Gastroesophageal sphincter (tissue), 4 donors: ENCODE results near the gene VPS29. TPM values are rescaled to one million over a fixed set of nuclear protein-coding genes. Genes with fewer than 3 reads are reported as not detected.

ENCODE experiments used
- ATAC-seq: fragments of 150-250 bp; one replicate; pipeline ENCODE4 v1.9.1; 2016; ENCODE audit warnings: mild to moderate bottlenecking, moderate library complexity
- H3K27ac ChIP-seq, 4 donors: fragments of 200-600 bp; sonication (generic) in 3 of 4; 1 replicate in 3 of 4; 2 replicates in 1 of 4; pipeline ENCODE4 v1.5.1; 2016 to 2019
- H3K27me3 ChIP-seq: fragments of 200-600 bp; sonication (generic); one replicate; pipeline ENCODE4 v1.5.1; 2019
- H3K36me3 ChIP-seq, 2 donors: fragments of 200-600 bp; sonication (generic); one replicate each; pipeline ENCODE4 v1.5.1; 2019; ENCODE audit warnings: control low read depth in 1 of 2
- H3K4me1 ChIP-seq, 3 donors: fragments of 200-600 bp; sonication (generic); 1 replicate in 2 of 3; 2 replicates in 1 of 3; pipeline ENCODE4 v1.5.1; 2016 to 2019; ENCODE audit warnings: control low read depth in 2 of 3
- H3K4me3 ChIP-seq, 2 donors: fragments of 200-600 bp; sonication (generic); one replicate each; pipeline ENCODE4 v1.5.1; 2019; ENCODE audit warnings: mild to moderate bottlenecking in 1 of 2, moderate library complexity in 1 of 2
- H3K9me3 ChIP-seq, 3 donors: fragments of 200-600 bp; sonication (generic); one replicate each; pipeline ENCODE4 v1.5.1; 2017 to 2019; ENCODE audit warnings: control low read depth in 2 of 3
- CTCF ChIP-seq, 4 experiments: fragments of 200-600 bp in 2 of 4; fragments of 450-650 bp in 2 of 4; sonication (generic) in 1 of 4; IDR thresholded peaks; one replicate each; pipeline ENCODE4 v1.5.1; 2017 to 2019; ENCODE audit warnings: antibody characterized with exemption in 4 of 4, mild to moderate bottlenecking in 2 of 4, moderate library complexity in 2 of 4
- EP300 ChIP-seq: sonication (generic); formaldehyde crosslinking; IDR thresholded peaks from one replicate; pipeline ENCODE4 v1.6.1; 2017; ENCODE audit warnings: antibody characterized with exemption, mild to moderate bottlenecking
- POLR2A ChIP-seq, 2 donors: fragments of 450-650 bp; IDR thresholded peaks; one replicate each; pipeline ENCODE4 v1.6.1; 2017; ENCODE audit warnings: antibody characterized with exemption in 2 of 2, mild to moderate bottlenecking in 2 of 2, moderate library complexity in 1 of 2
- POLR2AphosphoS5 ChIP-seq: sonication (generic); formaldehyde crosslinking; IDR thresholded peaks from one replicate; pipeline ENCODE4 v1.6.1; 2017; ENCODE audit warnings: antibody characterized with exemption
- WGBS, 2 donors: methylation state at CpG; one replicate each; pipeline ENCODE4 v1.1.5; 2018; ENCODE audit warnings: low coverage in 1 of 2; 5-methylcytosine and 5-hydroxymethylcytosine counted together
- total RNA-seq, 4 donors: library from RNA; depleted of rRNA; stranded (reverse); fragments of >200 nt; gene quantifications; one replicate each; pipeline ENCODE4 v1.1.0, GENCODE V29; 2016

Gene VPS29
- total RNA-seq, 4 donors from 2014 or later, result 101 to 184 (median 159) TPM

- H3K27me3 ChIP-seq, result no peaks in the 10 kb centered on the region
- TF ChIP-seq EP300 (no peak), POLR2A (IDR thresholded peaks at IDR 0.05) (no peak), CTCF (IDR thresholded peaks at IDR 0.05) (no peak), POLR2AphosphoS5 (no peak)
These were observed 38.1 kb upstream of the VPS29 start for GRCh38 chr12:110540048-110540447.

GRCh38 chr12:110538869-110539622 lies 37.1 kb upstream of the VPS29 start:
- no peak for ATAC-seq
- Histone ChIP-seq H3K27me3 (no peaks in the 10 kb centered on the region), H3K4me1 (peaks cover 14 to 99% (median 20%) of the 10 kb centered on the region in 3 donors), H3K36me3 (peaks cover 0 to 39% of the 10 kb centered on the region in 2 donors), H3K27ac (peak overlapping the region; percentile 51 to 90 (median 84)), H3K4me3 (no peak overlapping the region), H3K9me3 (no peaks in the 10 kb centered on the region)
- no peak for TF ChIP-seq POLR2A (IDR thresholded peaks at IDR 0.05)
- no peak for TF ChIP-seq POLR2AphosphoS5
- TF ChIP-seq EP300, result no peak
- TF ChIP-seq CTCF (IDR thresholded peaks at IDR 0.05), result no peak
- 92 to 94% methylated on average over 2 to 3 of the region's 5 CpGs for WGBS, 2 donors

More at GRCh38 chr12:110540048-110540447, 38.1 kb upstream of the VPS29 start:
- no peak overlapping the region for H3K4me3 ChIP-seq
- no peaks in the 10 kb centered on the region for H3K9me3 ChIP-seq
- no peak for ATAC-seq
- 53 to 72% methylated on average over 4 to 7 of the region's 8 CpGs for WGBS, 2 donors
- peaks cover 0 to 43% of the 10 kb centered on the region in 2 donors for H3K36me3 ChIP-seq
- peak overlapping the region; percentile 43 to 90 (median 77) for H3K27ac ChIP-seq
- peaks cover 17 to 99% (median 27%) of the 10 kb centered on the region in 3 donors for H3K4me1 ChIP-seq

GRCh38 chr12:110537605-110538409 lies 35.9 kb upstream of the VPS29 start:
- Histone ChIP-seq H3K36me3 (peaks cover 0 to 39% of the 10 kb centered on the region in 2 donors), H3K27me3 (no peaks in the 10 kb centered on the region), H3K9me3 (no peaks in the 10 kb centered on the region), H3K4me1 (peaks cover 5 to 100% (median 18%) of the 10 kb centered on the region in 3 donors), H3K27ac (peak overlapping the region; percentile 32 to 90 (median 84)), H3K4me3 (no peak overlapping the region)
- peak; percentile 60 for ATAC-seq
- WGBS, 2 donors, result 21 to 45% methylated on average over 3 to 8 of the region's 9 CpGs
- TF ChIP-seq POLR2AphosphoS5 (peak; percentile 74), EP300 (no peak), POLR2A (IDR thresholded peaks at IDR 0.05) (no peak), CTCF (IDR thresholded peaks at IDR 0.05) (no peak)

GRCh38 chr12:110536834-110537604 lies 35.1 kb upstream of the VPS29 start:
- no peaks in the 10 kb centered on the region for H3K27me3 ChIP-seq
- peak overlapping the region; percentile 32 to 90 (median 84) for H3K27ac ChIP-seq
- 72% methylated on average over 3 to 4 of the region's 4 CpGs for WGBS, 2 donors
- H3K4me3 ChIP-seq, result no peak overlapping the region
- TF ChIP-seq POLR2AphosphoS5 (no peak), CTCF (IDR thresholded peaks at IDR 0.05) (no peak), EP300 (no peak), POLR2A (IDR thresholded peaks at IDR 0.05) (no peak)
- H3K36me3 ChIP-seq, result peaks cover 0 to 39% of the 10 kb centered on the region in 2 donors
- H3K4me1 ChIP-seq, result peaks cover 10 to 100% (median 23%) of the 10 kb centered on the region in 3 donors
- no peaks in the 10 kb centered on the region for H3K9me3 ChIP-seq
- peak; percentile 22 for ATAC-seq
